SK-N-SH (cell line): ENCODE results near the gene MOSPD2. TPM values are rescaled to one million over a fixed set of nuclear protein-coding genes. Genes with fewer than 3 reads are reported as not detected.

Experiments used
- CTCF ChIA-PET: fragments of 300-600, 350-600 bp; formaldehyde crosslinking; extraction: SDS; loops from one replicate; lab custom pipeline; 2021; lab: Yijun Ruan, JAX
- POLR2A ChIA-PET: fragments of 350-600 bp; sonication (Branson Sonifier 250); formaldehyde crosslinking; extraction: SDS; loops from one replicate; lab custom pipeline; 2020; ENCODE audit warnings: antibody characterized with exemption, inconsistent platforms; lab: Yijun Ruan, JAX
- DNase-seq: peaks from one replicate; pipeline ENCODE4 v3.0.0; 2012
- H2AFZ ChIP-seq: fragments of 200-600 bp; sonication (generic); 2 replicates; pipeline ENCODE4 v1.8.1; 2016; ENCODE audit warnings: antibody characterized with exemption, mild to moderate bottlenecking, low read depth
- H3F3A ChIP-seq: fragments of 200-600 bp; sonication (generic); replicated peaks from 2 replicates; pipeline ENCODE3; 2016; ENCODE audit warnings: antibody characterized with exemption, mild to moderate bottlenecking; ENCODE audit not compliant: insufficient read depth
- H3K27ac ChIP-seq, 2 experiments: fragments of 200-500 bp in 1 of 2; fragments of 200-600 bp in 1 of 2; sonication (Bioruptor generic) in 1 of 2; sonication (generic), shearing (Covaris generic) in 1 of 2; 2 replicates each; pipeline versions ENCODE4 v1.5.1 to v1.6.1; 2014 to 2016; ENCODE audit warnings: low read depth in 2 of 2, inconsistent platforms in 1 of 2, low read length in 1 of 2, mild to moderate bottlenecking in 1 of 2, mixed read lengths in 1 of 2
- H3K27me3 ChIP-seq: fragments of 200-600 bp; sonication (generic), shearing (Covaris generic); 2 replicates; pipeline ENCODE4 v1.6.1; 2016; ENCODE audit warnings: mixed run types; ENCODE audit not compliant: insufficient read depth
- H3K36me3 ChIP-seq, 2 experiments: fragments of 200-500 bp in 1 of 2; fragments of 200-600 bp in 1 of 2; sonication (Bioruptor generic) in 1 of 2; sonication (generic) in 1 of 2; replicated peaks in 1 of 2; 2 replicates each; pipeline versions ENCODE3 to v1.5.1; 2014 to 2016; ENCODE audit warnings: low read length in 1 of 2, mild to moderate bottlenecking in 1 of 2; ENCODE audit not compliant: insufficient read depth in 2 of 2, control insufficient read depth in 1 of 2
- H3K4me1 ChIP-seq, 2 experiments: fragments of 200-500 bp in 1 of 2; fragments of 200-600 bp in 1 of 2; sonication (Bioruptor generic) in 1 of 2; sonication (generic), shearing (Covaris generic) in 1 of 2; 2 replicates each; pipeline versions ENCODE4 v1.5.1 to v1.6.1; 2014 to 2016; ENCODE audit warnings: low read depth in 1 of 2, low read length in 1 of 2, mixed run types in 1 of 2; ENCODE audit not compliant: insufficient read depth in 2 of 2, control insufficient read depth in 1 of 2
- H3K4me2 ChIP-seq: fragments of 200-600 bp; sonication (generic), shearing (Covaris generic); 2 replicates; pipeline ENCODE4 v1.6.1; 2017; ENCODE audit warnings: mixed run types
- H3K4me3 ChIP-seq, 2 experiments: fragments of 200-500 bp in 1 of 2; fragments of 200-600 bp in 1 of 2; sonication (Bioruptor generic) in 1 of 2; sonication (generic), shearing (Covaris generic) in 1 of 2; 2 replicates each; pipeline versions ENCODE4 v1.5.1 to v1.8.1; 2014 to 2016; ENCODE audit warnings: low read depth in 2 of 2, inconsistent platforms in 1 of 2, low read length in 1 of 2, mild to moderate bottlenecking in 1 of 2, mixed read lengths in 1 of 2, moderate library complexity in 1 of 2
- H3K79me2 ChIP-seq: fragments of 200-600 bp; sonication (generic); 2 replicates; pipeline ENCODE4 v1.8.1; 2017; ENCODE audit warnings: mild to moderate bottlenecking; ENCODE audit not compliant: insufficient read depth
- H3K9ac ChIP-seq: fragments of 200-600 bp; sonication (generic); 2 replicates; pipeline ENCODE4 v1.6.1; 2017; ENCODE audit warnings: mixed run types
- H3K9me2 ChIP-seq: fragments of 200-600 bp; sonication (generic); 2 replicates; pipeline ENCODE4 v1.6.1; 2017; ENCODE audit warnings: mixed run types
- H3K9me3 ChIP-seq: fragments of 200-600 bp; sonication (generic); 2 replicates; pipeline ENCODE4 v1.6.1; 2017; ENCODE audit warnings: mixed run types, mild to moderate bottlenecking, moderate library complexity
- H4K20me1 ChIP-seq: fragments of 200-600 bp; sonication (generic); 2 replicates; pipeline ENCODE4 v1.6.1; 2017; ENCODE audit warnings: mild to moderate bottlenecking, mixed run types; ENCODE audit not compliant: insufficient read depth
- CHD2 ChIP-seq: fragments of 150-350 bp; IDR thresholded peaks from 2 replicates; pipeline ENCODE4 v1.6.1; 2018; ENCODE audit warnings: low read length; ENCODE audit not compliant: partially characterized antibody
- ELF1 ChIP-seq: IDR thresholded peaks from 2 replicates; pipeline ENCODE4 v1.4.0; 2012
- EZH2phosphoT487 ChIP-seq: fragments of 200-600 bp; sonication (generic); IDR thresholded peaks from 2 replicates; pipeline ENCODE4 v1.6.1; 2017; ENCODE audit warnings: low read depth, mixed run types, mild to moderate bottlenecking, antibody characterized with exemption, moderate library complexity, borderline replicate concordance
- FOXJ3 ChIP-seq: sonication (generic); formaldehyde crosslinking; IDR thresholded peaks from 2 replicates; pipeline ENCODE4 v1.5.1; 2020; ENCODE audit warnings: mild to moderate bottlenecking, missing genetic modification reagents
- FOXM1 ChIP-seq: IDR thresholded peaks from 2 replicates; pipeline ENCODE4 v1.4.0; 2012; ENCODE audit warnings: low read depth, mild to moderate bottlenecking
- GABPA ChIP-seq: IDR thresholded peaks from 2 replicates; pipeline ENCODE4 v1.4.0; 2012; ENCODE audit warnings: low read depth, mild to moderate bottlenecking
- IRF3 ChIP-seq: fragments of 150-350 bp; IDR thresholded peaks from 2 replicates; pipeline ENCODE4 v1.6.1; 2016; ENCODE audit warnings: mild to moderate bottlenecking, low read depth, low read length
- JUND ChIP-seq: IDR thresholded peaks from 2 replicates; pipeline ENCODE4 v1.4.0; 2012
- MAX ChIP-seq: IDR thresholded peaks from 2 replicates; pipeline ENCODE4 v1.4.0; 2012; ENCODE audit warnings: low read depth
- NFIC ChIP-seq: IDR thresholded peaks from 2 replicates; pipeline ENCODE4 v1.4.0; 2012; ENCODE audit warnings: borderline replicate concordance
- PBX3 ChIP-seq: IDR thresholded peaks from 2 replicates; pipeline ENCODE4; 2012
- POLR2AphosphoS5 ChIP-seq: IDR thresholded peaks from 2 replicates; pipeline ENCODE4 v1.6.1; 2012; ENCODE audit warnings: low read depth, low read length
- RAD21 ChIP-seq: IDR thresholded peaks from 2 replicates; pipeline ENCODE4 v1.6.1; 2012; ENCODE audit warnings: mild to moderate bottlenecking, low read length
- RFX5 ChIP-seq: IDR thresholded peaks from 2 replicates; pipeline ENCODE4 v1.6.1; 2012; ENCODE audit warnings: mild to moderate bottlenecking, improper control_type of control experiment, low read length
- RXRA ChIP-seq: IDR thresholded peaks from 2 replicates; pipeline ENCODE4 v1.4.0; 2012; ENCODE audit warnings: low read depth, mild to moderate bottlenecking, borderline replicate concordance
- SMC3 ChIP-seq: IDR thresholded peaks from 2 replicates; pipeline ENCODE4 v1.6.1; 2012; ENCODE audit warnings: low read depth, low read length, improper control_type of control experiment
- TAF1 ChIP-seq: IDR thresholded peaks from 2 replicates; pipeline ENCODE4 v1.6.1; 2012; ENCODE audit warnings: low read depth, mild to moderate bottlenecking, low read length, moderate library complexity, borderline replicate concordance
- USF1 ChIP-seq: IDR thresholded peaks from 2 replicates; pipeline ENCODE4 v1.4.0; 2012; ENCODE audit warnings: low read depth, borderline replicate concordance
- USF2 ChIP-seq: fragments of 150-350 bp; IDR thresholded peaks from 2 replicates; pipeline ENCODE4 v1.6.1; 2017; ENCODE audit warnings: antibody characterized with exemption, low read length, low read depth, borderline replicate concordance
- YY1 ChIP-seq: IDR thresholded peaks from 2 replicates; pipeline ENCODE4 v1.4.0; 2012; ENCODE audit warnings: low read depth, mild to moderate bottlenecking
- ZBTB33 ChIP-seq: IDR thresholded peaks from 2 replicates; pipeline ENCODE4 v1.4.0; 2012; ENCODE audit warnings: low read depth, borderline replicate concordance
- WGBS: methylation state at CpG from one replicate; pipeline ENCODE4 v1.1.6; 2017; ENCODE audit warnings: low lambda C conversion rate; 5-methylcytosine and 5-hydroxymethylcytosine counted together
- polyA plus RNA-seq, 3 experiments: library from polyadenylated mRNA; depleted of rRNA; stranded (reverse); fragments of >200 nt; gene quantifications; 2 replicates each; pipeline ENCODE4 v1.2.3, GENCODE V29; 2012

Gene MOSPD2
- polyA plus RNA-seq, 1 of the 3 experiments (the other 2 are of a cell fraction): 7.6 TPM

GRCh38 chrX:14872355-14872754 is 866 bp upstream of the MOSPD2 start:
- Histone ChIP-seq H3F3A (no peaks in the 10 kb centered on the region), H4K20me1 (no peaks in the 10 kb centered on the region), H3K4me1 (peaks cover 0 to 3% of the 10 kb centered on the region in 2 experiments; a peak in 2 of 4 replicates), H3K27ac (no peak overlapping the region), H3K4me3 (peak overlapping the region; percentile 67 to 70), H3K9me3 (0 out of 2 replicates have a peak, but pooled peaks cover 6% of the 10 kb centered on the region), H3K36me3 (peaks cover 0 to 11% of the 10 kb centered on the region in 2 experiments), H3K79me2 (peaks cover 57% of the 10 kb centered on the region), H3K9ac (peak overlapping the region; percentile 65; the same call in 1 of the 2 replicates), H2AFZ (no peak overlapping the region), H3K4me2 (0 out of 2 replicates have a peak overlapping the region, but pooled peaks have one; percentile 66), H3K27me3 (no peaks in the 10 kb centered on the region), H3K9me2 (no peaks in the 10 kb centered on the region)
- TF ChIP-seq FOXJ3 (CRISPR knock-in tag) (no peak), ELF1 (no peak), SMC3 (no peak), TAF1 (no peak), USF1 (no peak), FOXM1 (no peak), JUND (no peak), RFX5 (no peak), MAX (no peak), RAD21 (no peak), YY1 (no peak), NFIC (no peak), CHD2 (no peak), POLR2AphosphoS5 (no peak), USF2 (no peak), EZH2phosphoT487 (no peak), GABPA (no peak)
- WGBS: 10% methylated on average over 7 of the region's 7 CpGs
- ChIA-PET POLR2A (no interaction called here), CTCF (no interaction called here)
- peak; percentile 34 for DNase-seq

- H3K36me3 ChIP-seq: peaks cover 0 to 3% of the 10 kb centered on the region in 2 experiments
- H3F3A ChIP-seq: no peaks in the 10 kb centered on the region
- DNase-seq: no peak
- H3K27ac ChIP-seq: peak overlapping the region; percentile 47 to 67; a peak in 3 of 4 replicates
- no peaks in the 10 kb centered on the region for H3K9me2 ChIP-seq
- WGBS: 8% methylated on average over 5 of the region's 8 CpGs
- H3K27me3 ChIP-seq: no peaks in the 10 kb centered on the region
- H3K79me2 ChIP-seq: peaks cover 44% of the 10 kb centered on the region
- peak overlapping the region; percentile 65 for H3K4me2 ChIP-seq
- H3K4me1 ChIP-seq: peaks cover 0 to 3% of the 10 kb centered on the region in 2 experiments; a peak in 2 of 4 replicates
- peak overlapping the region; percentile 71 for H3K9ac ChIP-seq
- H3K4me3 ChIP-seq: peak overlapping the region; percentile 69 to 73
- ChIA-PET POLR2A (no interaction called here), CTCF (no interaction called here)
- H4K20me1 ChIP-seq: no peaks in the 10 kb centered on the region
- no peaks in the 10 kb centered on the region for H3K9me3 ChIP-seq
- peak overlapping the region; percentile 43; the same call in 1 of the 2 replicates for H2AFZ ChIP-seq
- TF ChIP-seq ZBTB33: no peak
- no peak for TF ChIP-seq IRF3
- TF ChIP-seq PBX3: no peak
- no peak for TF ChIP-seq YY1
- no peak for TF ChIP-seq USF2
- TF ChIP-seq FOXM1: no peak
- no peak for TF ChIP-seq RAD21
- TF ChIP-seq RFX5: no peak
- no peak for TF ChIP-seq RXRA
- TF ChIP-seq NFIC: no peak
- TF ChIP-seq ELF1: no peak
Measured at GRCh38 chrX:14873676-14874049, 442 bp downstream of the MOSPD2 start.
